ENCODE results near the gene NRIP3.
A peak's percentile ranks its signal among the peaks of the same experiment; 100 is the strongest.

The NRIP3 gene

DNA sequence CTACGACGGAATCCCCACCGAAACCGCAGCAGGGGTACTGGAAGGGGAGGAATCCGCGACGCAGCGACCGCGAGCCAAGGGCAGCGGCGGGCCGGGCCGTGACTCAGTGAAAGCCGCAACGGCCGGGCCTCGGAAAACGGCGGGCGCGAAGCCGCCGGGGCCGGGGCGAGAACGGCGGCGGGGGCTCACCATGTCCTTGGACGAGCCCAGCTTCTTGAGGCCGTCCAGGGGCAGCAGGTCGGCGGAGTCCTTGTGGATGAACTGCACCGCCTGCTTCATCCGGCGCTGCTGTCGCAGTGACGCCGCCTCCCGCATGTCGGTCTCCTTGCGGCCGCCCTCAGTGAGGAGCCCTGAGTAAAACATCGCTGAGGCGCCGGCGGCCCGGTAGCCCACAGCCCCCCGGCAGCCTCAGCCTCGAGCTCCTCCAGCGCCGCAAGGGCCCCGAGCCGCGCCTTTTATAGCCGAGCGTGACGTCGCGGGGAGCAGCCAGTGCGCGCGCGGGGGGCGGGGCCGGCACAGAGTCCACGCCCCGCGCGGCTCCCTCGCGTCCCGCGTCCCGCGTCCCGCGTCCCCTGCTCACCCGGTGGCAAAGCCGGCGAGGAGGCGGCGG lies at the start of gene NRIP3:
Gene NRIP3, minus strand, starts transcription at position 429 of the 610 bp plus-strand sequence. Its CDS starts 66 bp downstream, at position 363.
- peak; percentile 18 for DNase-seq

- no peak for DNase-seq
Measured at GRCh38 chr11:9052316-9052715, 48.5 kb upstream of the NRIP3 start.

GRCh38 chr11:9049959-9050358 lies 46.2 kb upstream of the NRIP3 start:
- no peak for DNase-seq

DNA sequence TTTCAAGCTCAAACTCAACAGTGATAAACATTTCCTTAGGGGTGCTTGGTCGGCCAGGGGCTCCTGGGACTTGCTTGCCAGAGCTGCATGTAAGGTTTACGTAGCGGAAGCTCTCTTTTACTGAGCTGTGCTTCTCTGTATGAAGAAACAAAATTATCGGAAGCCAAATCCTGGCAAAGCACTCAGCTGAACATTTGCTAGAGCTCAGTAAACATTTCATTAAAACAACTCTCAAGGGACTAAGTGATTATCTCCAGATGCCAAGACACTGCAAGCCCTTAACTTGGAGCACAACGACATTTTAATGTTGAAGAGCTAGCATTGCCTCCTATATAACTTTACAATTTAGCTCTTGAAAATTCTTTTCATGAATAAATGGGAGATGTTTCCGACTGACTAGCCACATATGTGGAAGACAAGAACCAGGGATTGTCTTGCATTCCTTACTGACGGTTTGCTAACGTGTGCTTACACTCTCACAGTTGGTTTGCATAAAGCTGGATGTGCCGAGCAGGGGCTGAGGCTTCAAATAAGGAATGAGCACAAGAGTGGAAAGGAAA lies 44.2 kb upstream of the NRIP3 start:
- no peak for DNase-seq

GRCh38 chr11:9046481-9046880 lies 42.7 kb upstream of the NRIP3 start:
- DNase-seq = no peak

DNA sequence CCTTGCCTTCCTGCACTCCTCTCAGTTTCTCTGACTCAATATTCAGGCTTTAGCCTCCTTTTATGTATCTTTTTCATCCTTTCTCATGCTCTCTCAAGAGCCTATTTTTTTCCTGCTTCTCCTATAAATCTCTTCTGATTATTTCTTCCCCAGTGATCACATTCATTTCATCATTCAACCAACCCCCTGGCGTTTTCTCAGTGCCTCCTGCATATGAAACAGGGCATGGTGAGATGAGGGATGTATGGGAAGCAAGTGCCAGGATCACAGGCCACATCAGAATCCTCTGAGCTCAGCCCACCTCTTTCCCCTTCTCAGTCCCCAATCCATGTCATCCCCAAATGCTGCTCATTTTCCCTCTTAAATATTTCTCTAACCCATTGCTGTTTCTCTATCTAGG lies 38.7 kb upstream of the NRIP3 start:
- no peak for DNase-seq

DNA sequence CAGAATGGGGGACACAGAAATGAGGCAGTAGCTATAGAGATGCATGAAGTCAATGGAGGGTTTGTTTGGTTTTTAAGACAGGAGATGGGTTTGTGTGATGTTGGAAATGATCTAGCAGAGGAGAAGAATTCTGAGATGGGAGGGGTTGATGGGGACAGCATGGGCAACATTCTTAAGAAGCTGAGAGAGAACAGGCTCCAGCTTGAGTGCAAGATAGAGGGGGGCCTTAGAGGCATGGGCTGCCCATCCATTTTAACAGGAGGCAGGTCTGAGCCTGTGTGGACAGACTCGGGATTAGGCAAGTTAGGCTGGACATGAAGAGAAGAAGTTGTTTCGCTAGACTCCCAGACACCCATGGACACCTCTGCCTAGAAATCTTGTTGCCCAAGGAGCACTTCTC lies 37.9 kb upstream of the NRIP3 start:
- DNase-seq = no peak

DNA sequence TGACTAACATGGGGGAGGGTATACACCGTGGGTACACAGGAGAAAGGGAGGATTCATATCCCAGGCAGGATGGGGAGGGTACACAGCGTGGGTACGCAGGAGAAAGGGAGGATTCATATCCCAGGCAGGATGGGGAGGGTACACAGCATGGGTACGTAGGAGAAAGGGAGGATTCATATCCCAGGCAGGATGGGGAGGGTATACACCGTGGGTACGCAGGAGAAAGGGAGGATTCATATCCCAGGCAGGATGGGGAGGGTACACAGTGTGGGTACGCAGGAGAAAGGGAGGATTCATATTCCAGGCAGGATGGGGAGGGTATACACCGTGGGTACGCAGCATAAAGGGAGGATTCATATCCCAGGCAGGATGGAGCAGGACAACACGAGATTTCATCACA lies 36.6 kb upstream of the NRIP3 start:
- DNase-seq = no peak

- no peak for DNase-seq
Measured at GRCh38 chr11:9039863-9040262, 36.1 kb upstream of the NRIP3 start.

- no peak for DNase-seq
Measured at GRCh38 chr11:9039198-9039597, 35.4 kb upstream of the NRIP3 start.

GRCh38 chr11:9038541-9038940 lies 34.7 kb upstream of the NRIP3 start:
- no peak for DNase-seq

GRCh38 chr11:9037963-9038362 lies 34.2 kb upstream of the NRIP3 start:
- DNase-seq = no peak

GRCh38 chr11:9037046-9037780 lies 33.4 kb upstream of the NRIP3 start:
- no peak for DNase-seq

- DNase-seq = peak; percentile 89
Measured at GRCh38 chr11:9030601-9031000, 26.8 kb upstream of the NRIP3 start.

GRCh38 chr11:9029422-9029821 lies 25.6 kb upstream of the NRIP3 start:
- no peak for DNase-seq

- DNase-seq = no peak
Measured at GRCh38 chr11:9028581-9028980, 24.8 kb upstream of the NRIP3 start.

DNA sequence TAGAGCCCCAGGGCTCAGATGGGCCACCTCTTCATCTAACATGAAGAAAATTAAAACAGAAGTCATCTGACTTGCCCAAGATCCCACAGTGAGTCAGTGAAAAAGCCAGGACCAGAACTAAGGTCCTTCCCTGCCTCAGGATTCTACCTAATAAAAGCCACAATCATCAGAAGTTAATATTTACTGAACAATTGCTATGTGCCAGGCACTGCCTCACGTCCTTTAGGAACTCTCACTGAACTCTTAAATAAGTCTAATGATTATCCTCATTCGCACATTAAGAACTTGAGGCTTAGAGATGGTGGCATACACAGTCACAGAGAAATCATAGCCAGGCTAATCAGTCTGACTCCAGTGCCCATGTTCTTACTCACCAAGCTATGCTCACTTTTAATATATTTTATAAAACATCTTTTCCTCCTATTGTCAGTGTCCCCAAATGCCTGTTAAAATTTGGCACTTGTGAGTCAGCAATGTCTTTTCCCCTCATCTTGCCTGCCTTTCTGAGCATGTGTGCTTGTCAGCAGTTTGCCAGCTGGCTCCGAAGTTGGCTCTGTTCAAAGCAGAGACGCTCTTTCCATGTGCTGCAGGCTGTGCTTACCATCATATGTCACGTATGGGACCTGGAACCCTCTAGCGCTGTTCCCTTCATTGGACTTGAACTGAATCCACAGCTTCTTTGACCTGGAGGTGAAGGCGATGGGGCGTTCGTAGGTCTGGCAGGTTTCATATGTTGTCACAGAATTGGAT lies 21.5 kb upstream of the NRIP3 start:
- DNase-seq = no peak

- no peak for DNase-seq
Measured at GRCh38 chr11:9022961-9023680, 19.3 kb upstream of the NRIP3 start.

DNA sequence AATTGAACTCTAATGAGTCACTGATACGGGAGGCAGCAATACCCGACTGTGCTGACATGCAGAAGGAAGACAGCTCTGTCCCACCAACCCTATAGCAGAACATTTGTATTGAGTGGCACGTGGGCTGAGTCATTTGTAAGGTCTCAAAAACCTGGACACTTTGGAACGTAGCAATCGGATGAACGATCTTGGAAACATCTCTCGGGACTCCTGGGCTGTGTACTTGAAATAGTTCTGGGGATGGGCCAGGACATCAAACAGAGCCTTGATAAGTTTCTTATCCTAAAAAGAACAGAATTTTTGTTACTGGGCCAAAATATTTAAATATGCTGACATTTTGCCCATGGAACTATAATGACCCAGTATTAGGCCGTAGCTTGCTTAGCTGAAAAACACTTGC lies 17.1 kb upstream of the NRIP3 start:
- no peak for DNase-seq

- no peak for DNase-seq
Measured at GRCh38 chr11:9019861-9020260, 16.1 kb upstream of the NRIP3 start.

DNA sequence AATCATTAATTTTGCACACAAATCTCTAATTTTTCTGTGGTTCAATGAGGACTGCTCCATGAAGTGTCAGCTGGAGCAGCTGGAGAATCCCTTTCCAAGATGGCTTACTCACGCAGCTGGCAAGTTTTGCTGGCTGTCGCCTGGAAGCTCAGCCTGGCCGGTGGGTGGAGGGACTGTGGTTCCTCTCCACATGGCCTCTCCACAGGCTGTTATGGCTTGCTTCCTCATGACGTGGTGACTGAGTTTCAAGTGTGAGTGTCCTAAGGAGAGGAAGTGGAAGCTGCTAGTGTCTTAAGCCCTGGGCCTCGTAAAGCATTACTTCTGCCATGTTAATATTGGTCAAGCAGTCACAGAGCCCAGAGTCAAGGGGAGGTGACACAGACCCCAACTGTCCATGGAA lies 14.0 kb upstream of the NRIP3 start:
- no peak for DNase-seq

GRCh38 chr11:9016916-9017642 lies 13.3 kb upstream of the NRIP3 start:
- DNase-seq = no peak

Data from NCI-H2029 treated with DMSO at 0.1 percent for 48 hours (cell line).